Measurements from ENCODE around the gene KCNIP4. TPM values are rescaled to one million over a fixed set of nuclear protein-coding genes. Genes with fewer than 3 reads are reported as not detected.

KCNIP4 gene
- polyA plus RNA-seq, 2 donors = 0.12 TPM; not detected in 1

- Histone ChIP-seq H3K4me3 (ENCODE audit: low read depth in 1 of 2, low read length in 2 of 2) (no peak overlapping the region), H3K36me3 (ENCODE audit: control insufficient read depth in 2 of 2, insufficient read depth in 2 of 2, low read length in 1 of 2) (no peaks in the 10 kb centered on the region), H3K27ac (ENCODE audit: low read depth in 2 of 2, low read length in 1 of 2) (no peak overlapping the region), H3K9me3 (ENCODE audit: control insufficient read depth in 2 of 2, insufficient read depth in 1 of 2, low read depth in 1 of 2, low read length in 1 of 2) (no peaks in the 10 kb centered on the region), H3K27me3 (ENCODE audit: control insufficient read depth in 1 of 2, insufficient read depth in 2 of 2, low read length in 2 of 2) (no peaks in the 10 kb centered on the region), H3K4me1 (ENCODE audit: control insufficient read depth in 2 of 2, insufficient read depth in 2 of 2, low read length in 1 of 2) (no peaks in the 10 kb centered on the region)
- 64 to 66% methylated on average over 3 of the region's 3 CpGs for WGBS, 2 donors
Measured at GRCh38 chr4:21921526-21922180, 26.9 kb downstream of the KCNIP4 start.

DNA sequence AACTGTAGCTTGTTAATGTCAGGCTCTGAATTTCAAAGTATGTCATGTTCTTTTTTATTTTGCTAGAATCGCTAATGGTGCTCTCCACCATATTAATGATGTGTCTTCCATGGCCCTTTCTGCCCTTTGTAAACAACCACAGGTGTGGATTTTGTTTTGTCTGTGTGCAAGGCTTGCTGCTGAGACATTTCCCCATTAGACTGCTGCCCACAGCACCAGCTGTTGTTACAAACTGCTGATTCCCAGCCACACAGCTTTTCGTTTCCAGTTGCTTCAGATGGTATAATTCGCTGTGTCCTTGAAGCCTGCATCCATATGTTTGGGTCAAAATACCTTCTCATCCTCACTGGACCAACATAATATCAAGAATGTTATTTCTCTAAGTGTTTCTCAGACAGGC is 32.8 kb downstream of the KCNIP4 start:
- WGBS, 2 donors = 67 to 68% methylated on average over 3 of the region's 3 CpGs
- Histone ChIP-seq H3K27ac (ENCODE audit: low read depth in 2 of 2, low read length in 1 of 2) (no peak overlapping the region), H3K36me3 (ENCODE audit: control insufficient read depth in 2 of 2, insufficient read depth in 2 of 2, low read length in 1 of 2) (no peaks in the 10 kb centered on the region), H3K4me1 (ENCODE audit: control insufficient read depth in 2 of 2, insufficient read depth in 2 of 2, low read length in 1 of 2) (no peaks in the 10 kb centered on the region), H3K4me3 (ENCODE audit: low read depth in 1 of 2, low read length in 2 of 2) (no peak overlapping the region), H3K9me3 (ENCODE audit: control insufficient read depth in 2 of 2, insufficient read depth in 1 of 2, low read depth in 1 of 2, low read length in 1 of 2) (no peaks in the 10 kb centered on the region), H3K27me3 (ENCODE audit: control insufficient read depth in 1 of 2, insufficient read depth in 2 of 2, low read length in 2 of 2) (no peaks in the 10 kb centered on the region)

DNA sequence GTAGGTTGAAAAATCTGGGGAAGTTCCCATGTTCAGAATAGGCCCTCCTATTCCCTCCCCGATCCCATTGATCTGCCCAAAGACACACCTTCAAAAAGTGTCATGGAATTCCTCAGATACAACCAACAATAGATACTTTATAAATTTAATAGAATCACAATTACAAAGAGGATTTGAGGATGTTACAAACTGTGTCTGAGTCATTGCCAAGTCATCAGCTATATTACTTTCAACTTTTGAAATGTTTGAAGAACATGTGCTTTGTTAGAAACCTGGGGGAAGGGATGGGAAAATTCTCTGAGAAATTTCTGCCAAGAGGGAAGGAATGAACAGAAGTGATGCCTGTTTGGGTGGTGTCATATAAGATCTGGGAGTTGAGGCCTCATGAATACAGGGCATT is 46.7 kb downstream of the KCNIP4 start:
- H3K36me3 ChIP-seq (ENCODE audit: control insufficient read depth in 2 of 2, insufficient read depth in 2 of 2, low read length in 1 of 2) = no peaks in the 10 kb centered on the region
- H3K4me3 ChIP-seq (ENCODE audit: low read depth in 1 of 2, low read length in 2 of 2) = no peak overlapping the region
- no peaks in the 10 kb centered on the region for H3K4me1 ChIP-seq (ENCODE audit: control insufficient read depth in 2 of 2, insufficient read depth in 2 of 2, low read length in 1 of 2)
- H3K27me3 ChIP-seq (ENCODE audit: control insufficient read depth in 1 of 2, insufficient read depth in 2 of 2, low read length in 2 of 2) = no peaks in the 10 kb centered on the region
- no peak overlapping the region for H3K27ac ChIP-seq (ENCODE audit: low read depth in 2 of 2, low read length in 1 of 2)
- H3K9me3 ChIP-seq (ENCODE audit: control insufficient read depth in 2 of 2, insufficient read depth in 1 of 2, low read depth in 1 of 2, low read length in 1 of 2) = peaks cover 8 to 11% of the 10 kb centered on the region in 2 donors
- 78 to 82% methylated on average over 1 of the region's 1 CpG for WGBS, 2 donors

DNA sequence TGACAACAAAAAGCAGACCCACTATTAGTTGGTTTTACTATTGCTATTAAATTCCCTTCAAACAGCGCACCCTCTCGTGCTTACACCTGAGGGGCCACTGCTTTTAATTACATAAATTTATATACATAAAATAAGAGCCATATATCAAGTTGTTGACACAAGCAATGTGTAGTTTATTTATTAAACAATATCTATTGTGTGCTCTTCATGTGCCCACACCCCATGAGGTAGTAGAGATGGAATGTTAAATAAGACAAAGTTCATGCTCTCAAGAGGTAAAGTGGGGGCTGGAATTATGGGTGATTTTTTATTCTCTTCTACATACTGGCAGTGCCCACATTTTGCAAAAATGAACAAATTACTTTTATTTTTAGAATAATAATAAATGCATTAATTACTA is 47.3 kb downstream of the KCNIP4 start:
- Histone ChIP-seq H3K27me3 (ENCODE audit: control insufficient read depth in 1 of 2, insufficient read depth in 2 of 2, low read length in 2 of 2) (no peaks in the 10 kb centered on the region), H3K9me3 (ENCODE audit: control insufficient read depth in 2 of 2, insufficient read depth in 1 of 2, low read depth in 1 of 2, low read length in 1 of 2) (peaks cover 7 to 11% of the 10 kb centered on the region in 2 donors), H3K4me1 (ENCODE audit: control insufficient read depth in 2 of 2, insufficient read depth in 2 of 2, low read length in 1 of 2) (no peaks in the 10 kb centered on the region), H3K27ac (ENCODE audit: low read depth in 2 of 2, low read length in 1 of 2) (no peak overlapping the region), H3K4me3 (ENCODE audit: low read depth in 1 of 2, low read length in 2 of 2) (no peak overlapping the region), H3K36me3 (ENCODE audit: control insufficient read depth in 2 of 2, insufficient read depth in 2 of 2, low read length in 1 of 2) (no peaks in the 10 kb centered on the region)
- 68 to 74% methylated on average over 2 of the region's 2 CpGs for WGBS, 2 donors

DNA sequence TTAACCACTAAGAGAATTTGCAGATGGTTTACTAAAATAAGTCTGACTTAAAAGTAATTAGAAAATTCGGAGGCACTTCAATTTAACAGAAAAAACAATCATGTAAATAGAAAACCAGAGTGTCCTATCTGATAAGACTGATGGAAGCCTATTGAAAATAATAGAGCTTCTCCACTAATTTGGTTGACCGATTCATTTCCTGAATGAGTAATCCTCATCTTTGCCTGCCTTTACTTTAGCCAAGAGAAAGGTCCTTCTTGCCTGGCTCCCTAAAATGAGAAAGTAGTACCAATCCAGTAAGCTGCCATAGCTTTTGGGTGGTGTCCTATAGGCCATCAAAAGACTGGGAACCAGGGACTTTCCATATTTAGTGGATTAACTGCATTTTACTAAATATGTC is 48.4 kb downstream of the KCNIP4 start:
- Histone ChIP-seq H3K4me1 (ENCODE audit: control insufficient read depth in 2 of 2, insufficient read depth in 2 of 2, low read length in 1 of 2) (no peaks in the 10 kb centered on the region), H3K27ac (ENCODE audit: low read depth in 2 of 2, low read length in 1 of 2) (no peak overlapping the region), H3K4me3 (ENCODE audit: low read depth in 1 of 2, low read length in 2 of 2) (no peak overlapping the region), H3K36me3 (ENCODE audit: control insufficient read depth in 2 of 2, insufficient read depth in 2 of 2, low read length in 1 of 2) (no peaks in the 10 kb centered on the region), H3K9me3 (ENCODE audit: control insufficient read depth in 2 of 2, insufficient read depth in 1 of 2, low read depth in 1 of 2, low read length in 1 of 2) (peaks cover 6 to 11% of the 10 kb centered on the region in 2 donors), H3K27me3 (ENCODE audit: control insufficient read depth in 1 of 2, insufficient read depth in 2 of 2, low read length in 2 of 2) (no peaks in the 10 kb centered on the region)
- WGBS, 2 donors = 25 to 65% methylated on average over 2 of the region's 2 CpGs

DNA sequence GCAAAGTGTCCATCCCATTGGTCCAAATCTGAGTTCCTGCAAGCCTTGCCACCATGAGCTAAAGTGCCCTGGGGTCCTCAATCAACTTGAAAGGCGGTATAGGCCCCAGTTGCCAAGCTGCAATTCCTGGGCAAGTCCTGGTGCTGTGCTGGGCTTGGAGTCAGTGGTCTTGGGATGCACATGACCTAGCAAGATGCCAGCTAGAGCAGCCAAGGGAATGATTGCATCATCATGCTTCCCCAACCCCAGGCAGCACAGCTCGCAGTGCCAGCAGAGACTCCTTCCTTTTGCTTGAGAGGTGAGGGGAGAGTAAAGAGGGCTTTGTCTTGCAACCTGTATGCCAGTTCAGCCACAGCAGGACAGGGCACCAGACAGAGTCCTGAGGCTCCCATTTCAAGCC is 50.5 kb downstream of the KCNIP4 start:
- peaks cover 6 to 11% of the 10 kb centered on the region in 2 donors for H3K9me3 ChIP-seq (ENCODE audit: control insufficient read depth in 2 of 2, insufficient read depth in 1 of 2, low read depth in 1 of 2, low read length in 1 of 2)
- H3K27ac ChIP-seq (ENCODE audit: low read depth in 2 of 2, low read length in 1 of 2) = no peak overlapping the region
- WGBS, 2 donors = 71% methylated on average over 2 of the region's 2 CpGs
- no peaks in the 10 kb centered on the region for H3K27me3 ChIP-seq (ENCODE audit: control insufficient read depth in 1 of 2, insufficient read depth in 2 of 2, low read length in 2 of 2)
- no peaks in the 10 kb centered on the region for H3K4me1 ChIP-seq (ENCODE audit: control insufficient read depth in 2 of 2, insufficient read depth in 2 of 2, low read length in 1 of 2)
- H3K36me3 ChIP-seq (ENCODE audit: control insufficient read depth in 2 of 2, insufficient read depth in 2 of 2, low read length in 1 of 2) = no peaks in the 10 kb centered on the region
- no peak overlapping the region for H3K4me3 ChIP-seq (ENCODE audit: low read depth in 1 of 2, low read length in 2 of 2)

DNA sequence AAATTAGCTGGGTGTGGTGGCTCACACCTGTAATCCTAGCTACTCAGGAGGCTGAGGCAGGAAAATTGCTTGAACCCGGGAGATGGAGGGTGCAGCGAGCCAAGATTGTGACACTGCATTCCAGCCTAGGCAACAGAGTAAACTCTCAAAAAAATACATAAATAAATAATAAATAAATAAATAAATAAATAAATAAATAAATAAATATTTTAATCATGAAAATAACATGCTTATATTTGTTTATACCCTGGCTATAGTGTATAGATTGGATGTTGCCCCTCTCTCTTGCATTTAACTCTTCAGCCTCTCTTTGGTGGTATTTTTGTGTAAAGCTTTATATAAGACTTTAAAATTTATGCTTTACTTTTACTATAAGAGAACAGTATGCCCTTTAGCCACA is 51.8 kb downstream of the KCNIP4 start:
- 91 to 92% methylated on average over 2 of the region's 2 CpGs for WGBS, 2 donors
- H3K27ac ChIP-seq (ENCODE audit: low read depth in 2 of 2, low read length in 1 of 2) = no peak overlapping the region
- H3K4me1 ChIP-seq (ENCODE audit: control insufficient read depth in 2 of 2, insufficient read depth in 2 of 2, low read length in 1 of 2) = no peaks in the 10 kb centered on the region
- H3K36me3 ChIP-seq (ENCODE audit: control insufficient read depth in 2 of 2, insufficient read depth in 2 of 2, low read length in 1 of 2) = no peaks in the 10 kb centered on the region
- H3K9me3 ChIP-seq (ENCODE audit: control insufficient read depth in 2 of 2, insufficient read depth in 1 of 2, low read depth in 1 of 2, low read length in 1 of 2) = peaks cover 6 to 11% of the 10 kb centered on the region in 2 donors
- H3K27me3 ChIP-seq (ENCODE audit: control insufficient read depth in 1 of 2, insufficient read depth in 2 of 2, low read length in 2 of 2) = no peaks in the 10 kb centered on the region
- no peak overlapping the region for H3K4me3 ChIP-seq (ENCODE audit: low read depth in 1 of 2, low read length in 2 of 2)

DNA sequence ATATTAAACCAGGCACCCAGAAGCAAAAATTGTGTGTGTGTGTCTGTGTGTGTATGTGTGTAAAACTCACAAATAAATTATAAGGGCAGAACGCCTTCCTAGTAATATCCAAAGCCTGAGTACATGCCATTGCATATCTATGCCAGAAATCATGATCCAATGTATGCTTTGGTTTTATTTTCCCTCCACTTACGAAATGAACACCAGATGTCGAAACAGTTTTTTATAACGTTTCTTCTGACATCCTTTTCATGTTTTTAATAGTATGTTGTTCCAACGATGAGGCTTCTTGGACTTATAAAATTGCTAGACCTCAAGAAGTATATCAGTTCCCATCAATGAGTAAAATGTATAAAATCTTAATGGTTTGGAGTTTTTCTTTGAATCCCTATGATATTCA is 55.4 kb downstream of the KCNIP4 start:
- Histone ChIP-seq H3K36me3 (ENCODE audit: control insufficient read depth in 2 of 2, insufficient read depth in 2 of 2, low read length in 1 of 2) (no peaks in the 10 kb centered on the region), H3K27ac (ENCODE audit: low read depth in 2 of 2, low read length in 1 of 2) (no peak overlapping the region), H3K4me3 (ENCODE audit: low read depth in 1 of 2, low read length in 2 of 2) (no peak overlapping the region), H3K9me3 (ENCODE audit: control insufficient read depth in 2 of 2, insufficient read depth in 1 of 2, low read depth in 1 of 2, low read length in 1 of 2) (peaks cover 0 to 5% of the 10 kb centered on the region in 2 donors), H3K4me1 (ENCODE audit: control insufficient read depth in 2 of 2, insufficient read depth in 2 of 2, low read length in 1 of 2) (no peaks in the 10 kb centered on the region), H3K27me3 (ENCODE audit: control insufficient read depth in 1 of 2, insufficient read depth in 2 of 2, low read length in 2 of 2) (no peaks in the 10 kb centered on the region)
- 68 to 71% methylated on average over 5 of the region's 5 CpGs for WGBS, 2 donors

DNA sequence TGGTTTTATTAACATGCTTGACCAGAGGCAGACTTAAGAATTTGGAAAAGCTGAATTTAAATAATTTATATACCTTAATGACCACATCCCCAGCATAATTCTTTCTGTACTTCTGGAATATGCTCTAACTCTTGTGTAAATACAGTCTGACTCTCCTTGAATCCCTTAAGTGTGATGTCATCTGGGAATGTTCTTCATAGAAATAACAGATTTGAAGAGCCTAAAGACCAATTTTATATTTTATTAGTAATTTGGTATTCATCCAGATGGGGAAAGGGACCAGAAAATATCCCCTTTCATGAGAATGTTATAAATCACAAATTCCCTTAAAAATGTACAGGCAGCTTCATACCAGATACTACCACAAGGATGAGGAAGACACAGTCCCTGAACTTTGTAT is 58.3 kb downstream of the KCNIP4 start:
- H3K27me3 ChIP-seq (ENCODE audit: control insufficient read depth in 1 of 2, insufficient read depth in 2 of 2, low read length in 2 of 2) = no peaks in the 10 kb centered on the region
- H3K36me3 ChIP-seq (ENCODE audit: control insufficient read depth in 2 of 2, insufficient read depth in 2 of 2, low read length in 1 of 2) = no peaks in the 10 kb centered on the region
- no peaks in the 10 kb centered on the region for H3K4me1 ChIP-seq (ENCODE audit: control insufficient read depth in 2 of 2, insufficient read depth in 2 of 2, low read length in 1 of 2)
- no peak overlapping the region for H3K4me3 ChIP-seq (ENCODE audit: low read depth in 1 of 2, low read length in 2 of 2)
- no peaks in the 10 kb centered on the region for H3K9me3 ChIP-seq (ENCODE audit: control insufficient read depth in 2 of 2, insufficient read depth in 1 of 2, low read depth in 1 of 2, low read length in 1 of 2)
- no peak overlapping the region for H3K27ac ChIP-seq (ENCODE audit: low read depth in 2 of 2, low read length in 1 of 2)

- Histone ChIP-seq H3K27ac (ENCODE audit: low read depth in 2 of 2, low read length in 1 of 2) (no peak overlapping the region), H3K4me1 (ENCODE audit: control insufficient read depth in 2 of 2, insufficient read depth in 2 of 2, low read length in 1 of 2) (no peaks in the 10 kb centered on the region), H3K36me3 (ENCODE audit: control insufficient read depth in 2 of 2, insufficient read depth in 2 of 2, low read length in 1 of 2) (no peaks in the 10 kb centered on the region), H3K27me3 (ENCODE audit: control insufficient read depth in 1 of 2, insufficient read depth in 2 of 2, low read length in 2 of 2) (no peaks in the 10 kb centered on the region), H3K4me3 (ENCODE audit: low read depth in 1 of 2, low read length in 2 of 2) (no peak overlapping the region), H3K9me3 (ENCODE audit: control insufficient read depth in 2 of 2, insufficient read depth in 1 of 2, low read depth in 1 of 2, low read length in 1 of 2) (no peaks in the 10 kb centered on the region)
- 66 to 72% methylated on average over 3 of the region's 3 CpGs for WGBS, 2 donors
Measured at GRCh38 chr4:21888195-21888976, 60.2 kb downstream of the KCNIP4 start.
